ENCODE results near the gene AKR1C4. TPM values are rescaled to one million over a fixed set of nuclear protein-coding genes. Genes with fewer than 3 reads are reported as not detected.

Gene AKR1C4
- total RNA-seq, 2 donors from 2014 or later = not detected

DNA sequence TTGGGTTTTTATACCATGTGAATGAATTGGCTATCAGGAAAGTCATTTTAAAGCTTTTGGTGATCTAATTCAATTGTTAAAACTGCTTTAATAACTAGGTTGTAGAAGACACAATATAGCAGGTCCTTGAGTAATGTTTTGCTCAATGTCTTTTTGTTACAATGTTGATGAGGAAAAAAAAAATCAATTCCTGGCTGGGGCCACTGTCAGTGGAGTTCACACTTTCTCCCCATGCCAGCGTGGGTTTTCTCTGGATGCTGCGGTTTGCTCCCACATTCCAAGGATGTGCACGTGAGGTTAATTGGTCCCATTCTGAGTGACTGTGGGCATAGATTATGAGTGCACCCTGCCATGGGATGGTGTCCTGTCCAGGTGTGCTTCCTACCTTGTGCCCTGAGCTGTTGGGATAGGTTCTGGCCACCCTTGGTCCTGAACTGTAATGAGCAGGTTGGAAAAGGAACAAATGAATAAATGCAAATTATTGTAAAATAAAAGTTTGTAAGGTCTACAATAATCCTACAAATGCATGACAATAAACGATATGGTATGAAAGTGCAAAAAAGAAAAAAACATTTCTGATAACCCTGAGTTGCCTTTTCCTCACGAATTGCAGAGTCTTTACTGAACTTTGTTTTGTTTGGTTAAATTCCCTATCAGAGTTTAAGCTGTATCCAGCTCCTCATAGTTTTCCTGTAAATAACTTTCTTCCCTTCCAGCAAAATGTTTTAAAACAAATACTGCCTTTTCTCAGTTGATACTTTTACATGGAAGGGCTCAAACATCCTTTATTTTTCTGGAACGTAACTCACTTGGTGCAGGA lies 62.7 kb downstream of the AKR1C4 start:
- H3K4me1 Mint-ChIP-seq (ENCODE audit: low read depth) = no peaks in the 10 kb centered on the region
- peaks cover 1 to 4% of the 10 kb centered on the region in 2 donors for H3K36me3 Mint-ChIP-seq (ENCODE audit: insufficient read depth in 2 of 2)
- H3K27ac Mint-ChIP-seq = no peak overlapping the region
- H3K9me3 Mint-ChIP-seq = peaks cover 2 to 6% of the 10 kb centered on the region in 2 donors
- H3K27me3 Mint-ChIP-seq (ENCODE audit: low read depth) = no peaks in the 10 kb centered on the region
- no peak for ATAC-seq (replicated peaks in 1 of 2)
- H3K4me3 Mint-ChIP-seq = no peak overlapping the region
- no peak for DNase-seq

DNA sequence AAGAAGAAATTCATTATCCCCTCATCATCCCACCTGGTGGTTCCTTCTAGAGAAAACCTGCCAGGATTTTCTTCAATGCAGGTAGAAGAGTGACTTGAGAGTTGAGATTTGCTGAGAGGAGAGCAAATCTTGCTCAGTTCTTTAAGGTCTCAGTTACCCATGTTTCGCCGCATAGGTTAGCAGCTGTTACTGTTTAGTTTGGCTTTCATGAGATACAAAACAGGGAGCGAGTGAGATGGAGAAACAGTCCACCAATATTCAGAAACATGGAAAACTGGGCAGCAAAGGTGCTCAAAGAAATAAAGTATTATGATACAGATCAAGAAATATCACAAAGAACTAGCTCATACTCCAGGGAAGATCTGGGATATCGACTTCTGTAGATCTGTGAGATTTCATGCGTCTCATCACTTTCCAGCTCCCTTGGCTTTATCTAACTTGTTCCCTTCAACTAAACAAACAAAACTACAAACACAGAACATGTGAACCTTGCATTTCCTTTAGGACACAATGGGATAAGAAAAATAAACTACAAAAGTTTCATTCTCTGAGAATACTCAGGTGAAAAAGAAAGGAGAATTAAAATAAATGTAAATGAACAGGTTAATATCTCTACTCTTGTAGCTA lies 63.4 kb downstream of the AKR1C4 start:
- Mint-ChIP-seq H3K4me3 (no peak overlapping the region), H3K27ac (no peak overlapping the region), H3K4me1 (ENCODE audit: low read depth) (no peaks in the 10 kb centered on the region), H3K9me3 (peaks cover 2 to 8% of the 10 kb centered on the region in 2 donors), H3K27me3 (ENCODE audit: low read depth) (no peaks in the 10 kb centered on the region), H3K36me3 (ENCODE audit: insufficient read depth in 2 of 2) (peaks cover 4 to 5% of the 10 kb centered on the region in 2 donors)
- ATAC-seq (replicated peaks in 1 of 2) (no peak), DNase-seq (no peak)

DNA sequence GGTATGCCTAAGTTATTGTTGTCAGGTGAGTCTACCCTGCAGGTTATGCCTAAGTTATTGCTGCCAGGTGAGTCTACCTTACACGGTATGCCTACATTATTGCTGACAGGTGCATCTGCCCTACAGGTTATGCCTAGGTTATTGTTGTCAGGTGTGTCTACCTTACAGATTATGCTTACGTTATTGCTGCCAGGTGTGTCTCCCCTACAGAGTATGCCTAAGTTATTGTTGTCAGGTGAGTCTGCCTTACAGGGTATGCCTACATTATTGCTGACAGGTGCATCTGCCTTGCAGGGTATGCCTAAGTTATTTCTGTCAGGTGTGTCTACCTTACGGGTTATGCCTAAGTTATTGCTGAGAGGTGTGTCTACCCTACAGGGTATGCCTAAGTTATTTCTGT lies 64.2 kb downstream of the AKR1C4 start:
- Mint-ChIP-seq H3K4me3 (no peak overlapping the region), H3K27me3 (ENCODE audit: low read depth) (no peaks in the 10 kb centered on the region), H3K36me3 (ENCODE audit: insufficient read depth in 2 of 2) (peaks cover 5 to 8% of the 10 kb centered on the region in 2 donors), H3K27ac (no peak overlapping the region), H3K9me3 (peaks cover 2 to 8% of the 10 kb centered on the region in 2 donors), H3K4me1 (ENCODE audit: low read depth) (no peaks in the 10 kb centered on the region)
- ATAC-seq (replicated peaks in 1 of 2) (no peak), DNase-seq (no peak)

DNA sequence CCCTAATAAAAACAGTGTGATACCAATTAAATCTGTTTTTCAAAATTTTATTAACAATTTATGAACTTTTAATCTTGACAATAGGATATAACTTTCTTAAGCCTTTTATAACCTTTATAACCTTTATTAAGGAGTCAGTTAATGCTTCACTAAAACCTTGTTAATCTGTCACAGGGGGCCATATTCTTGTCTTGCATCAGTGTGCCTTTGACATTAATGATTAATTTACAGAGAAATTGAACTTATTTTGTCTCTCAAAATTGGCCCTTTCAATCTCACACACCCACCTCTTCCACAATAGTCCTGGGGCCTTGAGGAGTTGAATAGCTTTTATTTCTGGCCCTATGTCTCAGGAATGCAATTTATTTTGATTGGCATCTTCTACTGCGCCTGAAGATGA lies 68.5 kb downstream of the AKR1C4 start:
- no peak for ATAC-seq (replicated peaks in 1 of 2)
- peaks cover 6 to 16% of the 10 kb centered on the region in 2 donors for H3K36me3 Mint-ChIP-seq (ENCODE audit: insufficient read depth in 2 of 2)
- no peaks in the 10 kb centered on the region for H3K27me3 Mint-ChIP-seq (ENCODE audit: low read depth)
- H3K4me3 Mint-ChIP-seq = no peak overlapping the region
- DNase-seq = no peak
- no peaks in the 10 kb centered on the region for H3K4me1 Mint-ChIP-seq (ENCODE audit: low read depth)
- no peak overlapping the region for H3K27ac Mint-ChIP-seq
- H3K9me3 Mint-ChIP-seq = peaks cover 3 to 8% of the 10 kb centered on the region in 2 donors

- no peaks in the 10 kb centered on the region for H3K4me1 Mint-ChIP-seq (ENCODE audit: low read depth)
- peaks cover 3 to 8% of the 10 kb centered on the region in 2 donors for H3K9me3 Mint-ChIP-seq
- H3K27me3 Mint-ChIP-seq (ENCODE audit: low read depth) = no peaks in the 10 kb centered on the region
- H3K36me3 Mint-ChIP-seq (ENCODE audit: insufficient read depth in 2 of 2) = peaks cover 6 to 16% of the 10 kb centered on the region in 2 donors
- no peak overlapping the region for H3K4me3 Mint-ChIP-seq
- no peak overlapping the region for H3K27ac Mint-ChIP-seq
- no peak for ATAC-seq (replicated peaks in 1 of 2)
- DNase-seq = no peak
Observed at GRCh38 chr10:5266351-5266750, 69.7 kb downstream of the AKR1C4 start.

DNA sequence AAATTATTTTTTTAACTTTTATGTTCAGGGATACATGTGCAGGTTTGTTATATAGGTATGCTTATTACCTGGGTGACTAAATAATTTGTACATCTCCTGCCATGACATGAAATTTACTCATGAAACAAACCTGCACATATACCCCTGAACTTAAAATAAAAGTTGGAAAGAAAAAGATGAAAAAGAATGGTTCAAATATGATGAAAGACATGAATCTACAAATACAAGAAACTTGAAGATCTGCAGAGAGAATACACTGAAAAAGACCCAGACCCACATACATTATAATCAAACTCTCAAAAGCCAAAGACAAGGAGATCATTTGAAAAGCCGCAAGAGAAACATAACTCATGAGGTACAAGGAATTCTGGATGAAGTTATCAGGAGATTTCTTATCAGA lies 70.2 kb downstream of the AKR1C4 start:
- no peak overlapping the region for H3K4me3 Mint-ChIP-seq
- no peaks in the 10 kb centered on the region for H3K27me3 Mint-ChIP-seq (ENCODE audit: low read depth)
- peaks cover 3 to 8% of the 10 kb centered on the region in 2 donors for H3K9me3 Mint-ChIP-seq

GRCh38 chr10:5268234-5268633 lies 71.6 kb downstream of the AKR1C4 start:
- DNase-seq = no peak
- Mint-ChIP-seq H3K36me3 (ENCODE audit: insufficient read depth in 2 of 2) (peaks cover 6 to 16% of the 10 kb centered on the region in 2 donors), H3K9me3 (peaks cover 3 to 8% of the 10 kb centered on the region in 2 donors), H3K27ac (no peak overlapping the region), H3K4me3 (no peak overlapping the region), H3K27me3 (ENCODE audit: low read depth) (no peaks in the 10 kb centered on the region), H3K4me1 (ENCODE audit: low read depth) (no peaks in the 10 kb centered on the region)
- no peak for ATAC-seq (replicated peaks in 1 of 2)

More for the DNA sequence above, 70.2 kb downstream of the AKR1C4 start:
- Mint-ChIP-seq H3K27ac (no peak overlapping the region), H3K36me3 (ENCODE audit: insufficient read depth in 2 of 2) (peaks cover 6 to 16% of the 10 kb centered on the region in 2 donors), H3K4me1 (ENCODE audit: low read depth) (no peaks in the 10 kb centered on the region)
- DNase-seq (no peak), ATAC-seq (replicated peaks in 1 of 2) (no peak)

Other genes with a start within 250 kb of the AKR1C4 start
- 1 to 10 TPM in 1 of 2 donors, under 1 TPM in 1; 0.60 to 2.7 TPM for gene AKR1C1, start 233.4 kb upstream of the AKR1C4 start, total RNA-seq
- under 1 TPM in 1 of 2 donors, not detected in 1; 0.22 TPM for gene AKR1C2, start 193.0 kb upstream of the AKR1C4 start, total RNA-seq
- gene AKR1C3, start 102.4 kb upstream of the AKR1C4 start, total RNA-seq = under 1 TPM; 0.44 to 0.96 TPM
- gene AKR1C8, start 11.7 kb upstream of the AKR1C4 start, total RNA-seq = not detected
- not detected for gene UCN3, start 168.1 kb downstream of the AKR1C4 start, total RNA-seq
- not detected for gene TUBAL3, start 208.0 kb downstream of the AKR1C4 start, total RNA-seq
- gene NET1, start 215.7 kb downstream of the AKR1C4 start, total RNA-seq = 10 to 100 TPM; 22.2 to 37.5 TPM